ENCODE measurements around the gene ZFAND3.

ZFAND3 gene

GRCh38 chr6:38193481-38194281, 374.2 kb downstream of the ZFAND3 start:
- FAIRE-seq: no peak

DNA sequence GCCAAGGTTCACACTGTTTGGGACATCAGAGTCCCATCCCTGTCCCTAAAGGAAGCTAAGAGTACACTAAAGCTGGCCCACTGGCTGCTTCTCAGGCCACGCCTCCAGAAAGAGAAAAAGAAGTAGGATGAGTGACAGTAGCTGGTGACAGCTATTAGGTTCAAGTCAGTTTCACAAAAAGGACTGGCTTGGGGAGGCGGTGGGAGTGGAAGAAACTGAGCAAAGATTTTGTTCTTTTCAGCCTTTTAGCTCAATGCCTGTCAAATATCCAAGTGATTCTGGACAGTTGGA, 374.7 kb downstream of the ZFAND3 start:
- no peak for FAIRE-seq

DNA sequence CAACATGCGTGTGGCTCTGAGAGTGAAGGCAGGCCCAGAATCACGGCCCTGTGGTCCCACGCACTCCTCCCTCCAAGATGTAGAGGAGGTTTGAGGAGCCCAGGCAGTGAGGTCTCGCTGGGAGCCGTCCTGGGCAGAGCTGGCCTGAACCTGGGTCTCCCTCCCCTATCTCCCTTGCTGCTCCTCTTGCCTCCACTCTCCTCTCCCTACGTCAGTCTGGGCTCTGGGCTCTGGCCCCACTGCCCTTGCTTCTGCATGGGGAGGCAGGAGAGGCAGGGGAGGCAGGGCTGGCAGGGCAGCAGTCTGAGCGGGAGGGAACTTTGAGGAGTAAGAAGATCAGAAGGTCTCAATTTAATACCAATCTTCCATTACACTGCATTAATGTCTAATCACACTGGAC, 375.1 kb downstream of the ZFAND3 start:
- FAIRE-seq: no peak

- FAIRE-seq: no peak
Measured at GRCh38 chr6:38195113-38195635, 375.6 kb downstream of the ZFAND3 start.

DNA sequence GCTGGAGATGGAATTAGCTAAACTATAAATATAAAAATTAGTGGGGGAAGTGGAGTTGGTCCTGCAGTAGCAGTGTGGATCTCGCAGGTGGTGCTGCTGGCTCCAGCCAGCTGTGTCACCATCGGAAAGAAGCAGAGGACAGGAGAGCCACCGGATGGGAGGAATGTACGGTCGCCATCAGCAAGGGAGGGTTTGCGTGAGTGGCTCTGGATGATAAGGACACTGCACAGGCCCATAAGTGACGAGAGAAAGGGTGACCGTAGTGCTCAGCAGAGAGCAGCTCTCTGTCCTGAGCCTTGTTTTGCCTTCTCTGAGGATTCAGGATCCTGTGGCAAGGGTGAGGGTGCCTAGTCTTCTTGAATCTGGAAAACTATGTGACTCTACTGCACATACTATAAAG, 378.7 kb downstream of the ZFAND3 start:
- no peak for FAIRE-seq
